Gastrocnemius medialis (tissue), 4 donors: Measurements from ENCODE around the gene ATP2B1. TPM values are rescaled to one million over a fixed set of nuclear protein-coding genes. Genes with fewer than 3 reads are reported as not detected.

Experiments
- ATAC-seq, 2 donors: fragments of 150-250 bp; one replicate each; pipeline ENCODE4 v1.9.1; 2016
- DNase-seq, 2 donors: peaks; one replicate each; pipeline ENCODE4 v3.0.0-alpha.2; 2019
- H3K27ac ChIP-seq, 4 donors: fragments of 200-600 bp; sonication (generic); 1 replicate in 1 of 4; 2 replicates in 3 of 4; pipeline ENCODE4 v1.5.1; 2016 to 2018; ENCODE audit warnings: mild to moderate bottlenecking in 2 of 4, moderate library complexity in 1 of 4
- H3K27me3 ChIP-seq, 3 donors: fragments of 200-600 bp; sonication (generic) in 2 of 3; 1 replicate in 1 of 3; 2 replicates in 2 of 3; pipeline versions ENCODE4 v1.5.1 to v1.6.0; 2016 to 2019; ENCODE audit warnings: mild to moderate bottlenecking in 1 of 3, moderate library complexity in 1 of 3
- H3K36me3 ChIP-seq, 2 donors: fragments of 200-600 bp; sonication (generic) in 1 of 2; one replicate each; pipeline ENCODE4 v1.5.1; 2017 to 2018
- H3K4me1 ChIP-seq, 2 donors: fragments of 200-600 bp; sonication (generic) in 1 of 2; one replicate each; pipeline ENCODE4 v1.5.1; 2016 to 2017; ENCODE audit warnings: mild to moderate bottlenecking in 2 of 2
- H3K4me3 ChIP-seq, 4 donors: fragments of 200-600 bp; sonication (generic) in 3 of 4; 1 replicate in 1 of 4; 2 replicates in 3 of 4; pipeline ENCODE4 v1.5.1; 2016 to 2019; ENCODE audit warnings: mild to moderate bottlenecking in 2 of 4
- H3K9me3 ChIP-seq, 3 donors: fragments of 200-600 bp; sonication (generic) in 2 of 3; 1 replicate in 1 of 3; 2 replicates in 2 of 3; pipeline ENCODE4 v1.5.1; 2016 to 2019
- POLR2A ChIP-seq, 2 donors: fragments of 450-650 bp; IDR thresholded peaks; one replicate each; pipeline ENCODE4 v1.6.1; 2017; ENCODE audit warnings: antibody characterized with exemption in 2 of 2, mild to moderate bottlenecking in 2 of 2, moderate library complexity in 2 of 2
- in situ Hi-C, 4 donors: fragments of 200-750 bp; cut with MboI; loops; one replicate each; pipeline versions ENCODE4 v1.15.0 to v1.8.0; 2017; ENCODE audit warnings: low sequenced_read_pairs in 4 of 4
- intact Hi-C: fragments of 100-400 bp; cut with DNase I; formaldehyde crosslinking; loops from one replicate; pipeline ENCODE4 v1.15.1; 2023; ENCODE audit warnings: low total_unique reads
- total RNA-seq, 4 donors: library from RNA; depleted of rRNA; stranded (reverse); fragments of >200 nt; gene quantifications; one replicate each; pipeline versions ENCODE4 v1.1.0 to v1.2.3, GENCODE V29; 2016
- TF ChIP-seq, protein P1 (sequence below), 5 experiments: fragments of 450-650 bp in 3 of 5; fragments of 200-600 bp in 2 of 5; sonication (generic) in 2 of 5; IDR thresholded peaks in 4 of 5; conservative IDR thresholded peaks in 1 of 5; 1 replicate in 4 of 5; 2 replicates in 1 of 5; pipeline ENCODE4 v1.5.1; 2016 to 2019; ENCODE audit warnings: antibody characterized with exemption in 5 of 5, mild to moderate bottlenecking in 3 of 5, moderate library complexity in 3 of 5

Gene ATP2B1
- total RNA-seq, 4 donors from 2014 or later: 32.9 to 52.8 (median 47.1) TPM

GRCh38 chr12:89566615-89567014, 142.0 kb downstream of the ATP2B1 start:
- no peak for ATAC-seq
- Histone ChIP-seq H3K27ac (no peak overlapping the region), H3K27me3 (no peaks in the 10 kb centered on the region), H3K9me3 (no peaks in the 10 kb centered on the region), H3K36me3 (no peaks in the 10 kb centered on the region), H3K4me3 (no peak overlapping the region), H3K4me1 (no peaks in the 10 kb centered on the region)
- in situ Hi-C loops: no loop called here
- TF ChIP-seq, protein P1, sequence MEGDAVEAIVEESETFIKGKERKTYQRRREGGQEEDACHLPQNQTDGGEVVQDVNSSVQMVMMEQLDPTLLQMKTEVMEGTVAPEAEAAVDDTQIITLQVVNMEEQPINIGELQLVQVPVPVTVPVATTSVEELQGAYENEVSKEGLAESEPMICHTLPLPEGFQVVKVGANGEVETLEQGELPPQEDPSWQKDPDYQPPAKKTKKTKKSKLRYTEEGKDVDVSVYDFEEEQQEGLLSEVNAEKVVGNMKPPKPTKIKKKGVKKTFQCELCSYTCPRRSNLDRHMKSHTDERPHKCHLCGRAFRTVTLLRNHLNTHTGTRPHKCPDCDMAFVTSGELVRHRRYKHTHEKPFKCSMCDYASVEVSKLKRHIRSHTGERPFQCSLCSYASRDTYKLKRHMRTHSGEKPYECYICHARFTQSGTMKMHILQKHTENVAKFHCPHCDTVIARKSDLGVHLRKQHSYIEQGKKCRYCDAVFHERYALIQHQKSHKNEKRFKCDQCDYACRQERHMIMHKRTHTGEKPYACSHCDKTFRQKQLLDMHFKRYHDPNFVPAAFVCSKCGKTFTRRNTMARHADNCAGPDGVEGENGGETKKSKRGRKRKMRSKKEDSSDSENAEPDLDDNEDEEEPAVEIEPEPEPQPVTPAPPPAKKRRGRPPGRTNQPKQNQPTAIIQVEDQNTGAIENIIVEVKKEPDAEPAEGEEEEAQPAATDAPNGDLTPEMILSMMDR (IDR thresholded peaks at IDR 0.05 in 4 of 5, conservative IDR thresholded peaks at IDR 0.05 in 1 of 5): no peak
- TF ChIP-seq POLR2A (IDR thresholded peaks at IDR 0.05): no peak
- no peak for DNase-seq
- intact Hi-C loops: no loop called here

GRCh38 chr12:89565002-89565401, 143.6 kb downstream of the ATP2B1 start:
- DNase-seq: no peak

GRCh38 chr12:89559753-89560152, 148.9 kb downstream of the ATP2B1 start:
- Histone ChIP-seq H3K27me3 (no peaks in the 10 kb centered on the region), H3K4me1 (no peaks in the 10 kb centered on the region), H3K9me3 (no peaks in the 10 kb centered on the region), H3K27ac (no peak overlapping the region), H3K36me3 (no peaks in the 10 kb centered on the region), H3K4me3 (no peak overlapping the region)
- ATAC-seq (no peak), DNase-seq (no peak)
- in situ Hi-C loops: no loop called here
- no peak for TF ChIP-seq POLR2A (IDR thresholded peaks at IDR 0.05)
- TF ChIP-seq, protein P1 (IDR thresholded peaks at IDR 0.05 in 4 of 5, conservative IDR thresholded peaks at IDR 0.05 in 1 of 5): no peak
- intact Hi-C loops: no loop called here

More at GRCh38 chr12:89565002-89565401, 143.6 kb downstream of the ATP2B1 start:
- TF ChIP-seq POLR2A (IDR thresholded peaks at IDR 0.05): no peak
- TF ChIP-seq, protein P1 (IDR thresholded peaks at IDR 0.05 in 4 of 5, conservative IDR thresholded peaks at IDR 0.05 in 1 of 5): no peak
- in situ Hi-C loops: no loop called here
- H3K27ac ChIP-seq: no peak overlapping the region
- ATAC-seq: no peak
- no peaks in the 10 kb centered on the region for H3K4me1 ChIP-seq
- no peak overlapping the region for H3K4me3 ChIP-seq
- no peaks in the 10 kb centered on the region for H3K27me3 ChIP-seq
- no peaks in the 10 kb centered on the region for H3K36me3 ChIP-seq
- no peaks in the 10 kb centered on the region for H3K9me3 ChIP-seq
- intact Hi-C loops: no loop called here

GRCh38 chr12:89556976-89557375, 151.7 kb downstream of the ATP2B1 start:
- no peak for DNase-seq
- TF ChIP-seq, protein P1 (IDR thresholded peaks at IDR 0.05 in 4 of 5, conservative IDR thresholded peaks at IDR 0.05 in 1 of 5): no peak
- no peak for TF ChIP-seq POLR2A (IDR thresholded peaks at IDR 0.05)
- no peak overlapping the region for H3K4me3 ChIP-seq
- no peaks in the 10 kb centered on the region for H3K4me1 ChIP-seq
- H3K9me3 ChIP-seq: no peaks in the 10 kb centered on the region
- H3K27me3 ChIP-seq: no peaks in the 10 kb centered on the region
- intact Hi-C loops: no loop called here
- ATAC-seq: no peak
- H3K36me3 ChIP-seq: no peaks in the 10 kb centered on the region
- no peak overlapping the region for H3K27ac ChIP-seq
- in situ Hi-C loops: no loop called here

GRCh38 chr12:89552376-89552775, 156.3 kb downstream of the ATP2B1 start:
- Histone ChIP-seq H3K27ac (no peak overlapping the region), H3K9me3 (no peaks in the 10 kb centered on the region), H3K36me3 (no peaks in the 10 kb centered on the region), H3K4me3 (no peak overlapping the region), H3K4me1 (peaks cover 0 to 9% of the 10 kb centered on the region in 2 donors), H3K27me3 (no peaks in the 10 kb centered on the region)
- ATAC-seq: no peak
- intact Hi-C loops (no loop called here), in situ Hi-C loops (no loop called here)
- TF ChIP-seq POLR2A (IDR thresholded peaks at IDR 0.05): no peak
- TF ChIP-seq, protein P1 (IDR thresholded peaks at IDR 0.05 in 4 of 5, conservative IDR thresholded peaks at IDR 0.05 in 1 of 5): no peak
- DNase-seq: no peak
